ENCODE data around the gene TFDP2.
"Not testable (repeated sequence)": the region's sequence is repeated elsewhere in the genome, so short reads cannot be mapped to it uniquely, and the experiment has no call there.

The TFDP2 gene

GRCh38 chr3:141949399-141949798 is 199.9 kb downstream of the TFDP2 start:
- Mint-ChIP-seq H3K27ac (no peak overlapping the region), H3K27me3 (no peaks in the 10 kb centered on the region), H3K9me3 (no peaks in the 10 kb centered on the region), H3K4me1 (peaks cover 7% of the 10 kb centered on the region), H3K4me3 (no peak overlapping the region)
- DNase-seq (no peak), ATAC-seq (no peak)

- H3K9me3 Mint-ChIP-seq: no peaks in the 10 kb centered on the region
- no peaks in the 10 kb centered on the region for H3K27me3 Mint-ChIP-seq
- ATAC-seq (no peak), DNase-seq (no peak)
- H3K27ac Mint-ChIP-seq: no peak overlapping the region
- no peak overlapping the region for H3K4me3 Mint-ChIP-seq
- H3K4me1 Mint-ChIP-seq: peaks cover 15% of the 10 kb centered on the region
Measured at GRCh38 chr3:141945726-141946485, 203.4 kb downstream of the TFDP2 start.

- Mint-ChIP-seq H3K27me3 (no peaks in the 10 kb centered on the region), H3K4me3 (no peak overlapping the region)
- ATAC-seq: no peak
Measured at GRCh38 chr3:141942006-141942405, 207.3 kb downstream of the TFDP2 start.

GRCh38 chr3:141941093-141941492 is 208.3 kb downstream of the TFDP2 start:
- peak overlapping the region in 1 of 2 donors; percentile 4 for H3K4me3 Mint-ChIP-seq
- H3K9me3 Mint-ChIP-seq: no peaks in the 10 kb centered on the region
- no peak for ATAC-seq
- peak overlapping the region in 1 of 2 donors; percentile 43 for H3K27ac Mint-ChIP-seq
- no peak for DNase-seq
- H3K27me3 Mint-ChIP-seq: no peaks in the 10 kb centered on the region
- peaks cover 19% of the 10 kb centered on the region for H3K4me1 Mint-ChIP-seq

More at GRCh38 chr3:141942006-141942405, 207.3 kb downstream of the TFDP2 start:
- Mint-ChIP-seq H3K4me1 (peaks cover 19% of the 10 kb centered on the region), H3K9me3 (no peaks in the 10 kb centered on the region), H3K27ac (peak overlapping the region in 1 of 2 donors; percentile 67)
- no peak for DNase-seq

- Mint-ChIP-seq H3K27me3 (no peaks in the 10 kb centered on the region), H3K9me3 (no peaks in the 10 kb centered on the region), H3K4me1 (peaks cover 19% of the 10 kb centered on the region), H3K4me3 (peak overlapping the region; percentile 5 to 56), H3K27ac (peak overlapping the region in 1 of 2 donors; percentile 63)
- ATAC-seq (peak; percentile 90), DNase-seq (peak; percentile 14 to 46)
Measured at GRCh38 chr3:141940194-141940776, 209.1 kb downstream of the TFDP2 start.

GRCh38 chr3:141939759-141940158 is 209.6 kb downstream of the TFDP2 start:
- no peak overlapping the region for H3K4me3 Mint-ChIP-seq
- ATAC-seq: no peak
- H3K27ac Mint-ChIP-seq: no peak overlapping the region

GRCh38 chr3:141938011-141938500 is 211.3 kb downstream of the TFDP2 start:
- Mint-ChIP-seq H3K9me3 (no peaks in the 10 kb centered on the region), H3K4me3 (no peak overlapping the region), H3K27me3 (no peaks in the 10 kb centered on the region), H3K27ac (peak overlapping the region in 1 of 2 donors; percentile 88), H3K4me1 (peaks cover 24% of the 10 kb centered on the region)
- no peak for ATAC-seq
- DNase-seq: no peak

More at GRCh38 chr3:141939759-141940158, 209.6 kb downstream of the TFDP2 start:
- Mint-ChIP-seq H3K9me3 (no peaks in the 10 kb centered on the region), H3K27me3 (no peaks in the 10 kb centered on the region), H3K4me1 (peaks cover 19% of the 10 kb centered on the region)
- no peak for DNase-seq

- no peak for DNase-seq
- H3K4me1 Mint-ChIP-seq: peaks cover 4% of the 10 kb centered on the region
- no peak for ATAC-seq
- H3K4me3 Mint-ChIP-seq: no peak overlapping the region
- no peak overlapping the region for H3K27ac Mint-ChIP-seq
- no peaks in the 10 kb centered on the region for H3K9me3 Mint-ChIP-seq
- no peaks in the 10 kb centered on the region for H3K27me3 Mint-ChIP-seq
Measured at GRCh38 chr3:141934354-141934753, 215.0 kb downstream of the TFDP2 start.

GRCh38 chr3:141933421-141934300 is 215.7 kb downstream of the TFDP2 start:
- no peak for ATAC-seq
- peaks cover 4% of the 10 kb centered on the region for H3K4me1 Mint-ChIP-seq
- H3K27me3 Mint-ChIP-seq: no peaks in the 10 kb centered on the region
- H3K9me3 Mint-ChIP-seq: no peaks in the 10 kb centered on the region
- no peak for DNase-seq
- H3K4me3 Mint-ChIP-seq: no peak overlapping the region
- no peak overlapping the region for H3K27ac Mint-ChIP-seq

GRCh38 chr3:141930801-141931200 is 218.5 kb downstream of the TFDP2 start:
- Mint-ChIP-seq H3K4me3 (no peak overlapping the region), H3K9me3 (no peaks in the 10 kb centered on the region), H3K27me3 (no peaks in the 10 kb centered on the region), H3K27ac (peak overlapping the region in 1 of 2 donors; percentile 85), H3K4me1 (peaks cover 4% of the 10 kb centered on the region)
- no peak for DNase-seq
- peak; percentile 23 for ATAC-seq

GRCh38 chr3:141929341-141929995 is 219.9 kb downstream of the TFDP2 start:
- DNase-seq (no peak), ATAC-seq (no peak)
- Mint-ChIP-seq H3K4me1 (peaks cover 4% of the 10 kb centered on the region), H3K27ac (peak overlapping the region in 1 of 2 donors; percentile 37), H3K27me3 (no peaks in the 10 kb centered on the region), H3K4me3 (no peak overlapping the region), H3K9me3 (no peaks in the 10 kb centered on the region)

- Mint-ChIP-seq H3K9me3 (no peaks in the 10 kb centered on the region), H3K4me3 (no peak overlapping the region), H3K27ac (peak overlapping the region; percentile 83 to 88), H3K27me3 (no peaks in the 10 kb centered on the region), H3K4me1 (no peaks in the 10 kb centered on the region)
- no peak for DNase-seq
- no peak for ATAC-seq
Measured at GRCh38 chr3:141928631-141929270, 220.6 kb downstream of the TFDP2 start.

- no peaks in the 10 kb centered on the region for H3K4me1 Mint-ChIP-seq
- H3K9me3 Mint-ChIP-seq: no peaks in the 10 kb centered on the region
- H3K27me3 Mint-ChIP-seq: no peaks in the 10 kb centered on the region
- DNase-seq: no peak
- H3K4me3 Mint-ChIP-seq: no peak overlapping the region
- H3K27ac Mint-ChIP-seq: no peak overlapping the region
- ATAC-seq: no peak
Measured at GRCh38 chr3:141926929-141927328, 222.4 kb downstream of the TFDP2 start.

GRCh38 chr3:141925677-141926076 is 223.7 kb downstream of the TFDP2 start:
- not testable (repeated sequence) for H3K27me3 Mint-ChIP-seq, H3K9me3 Mint-ChIP-seq, DNase-seq, H3K4me3 Mint-ChIP-seq, ATAC-seq, H3K4me1 Mint-ChIP-seq
- H3K27ac Mint-ChIP-seq: peak overlapping the region in 1 of 2 donors; percentile 80

GRCh38 chr3:141921316-141921715 is 228.0 kb downstream of the TFDP2 start:
- Mint-ChIP-seq H3K4me1 (no peaks in the 10 kb centered on the region), H3K9me3 (no peaks in the 10 kb centered on the region), H3K4me3 (no peak overlapping the region), H3K27me3 (no peaks in the 10 kb centered on the region), H3K27ac (no peak overlapping the region)
- DNase-seq (no peak), ATAC-seq (no peak)
